HepG2 (cell line): Measurements from ENCODE around the gene SYCP2.

Experiments
- AGO2 ChIP-seq: fragments of 200-400 bp; formaldehyde crosslinking; optimal IDR thresholded peaks from 2 replicates; pipeline ENCODE3; 2017; ENCODE audit warnings: mild to moderate bottlenecking, low read depth, low read length, moderate library complexity
- MIER3 ChIP-seq: IDR thresholded peaks from 2 replicates; pipeline ENCODE4 v1.6.1; 2016; ENCODE audit warnings: missing compliant biosample characterization, borderline replicate concordance
- ZNF280B ChIP-seq: sonication (generic); formaldehyde crosslinking; IDR thresholded peaks from 2 replicates; pipeline ENCODE4 v1.5.0; 2020; ENCODE audit warnings: missing genetic modification reagents, mild to moderate bottlenecking, borderline replicate concordance
- ZNF720 ChIP-seq: sonication (generic); formaldehyde crosslinking; IDR thresholded peaks from 2 replicates; pipeline ENCODE4 v1.4.0; 2020; ENCODE audit warnings: missing genetic modification reagents
- ZSCAN29 ChIP-seq: sonication (generic); formaldehyde crosslinking; conservative IDR thresholded peaks from 2 replicates; pipeline ENCODE4 v1.4.0; 2020; ENCODE audit warnings: mild to moderate bottlenecking, missing genetic modification reagents

DNA sequence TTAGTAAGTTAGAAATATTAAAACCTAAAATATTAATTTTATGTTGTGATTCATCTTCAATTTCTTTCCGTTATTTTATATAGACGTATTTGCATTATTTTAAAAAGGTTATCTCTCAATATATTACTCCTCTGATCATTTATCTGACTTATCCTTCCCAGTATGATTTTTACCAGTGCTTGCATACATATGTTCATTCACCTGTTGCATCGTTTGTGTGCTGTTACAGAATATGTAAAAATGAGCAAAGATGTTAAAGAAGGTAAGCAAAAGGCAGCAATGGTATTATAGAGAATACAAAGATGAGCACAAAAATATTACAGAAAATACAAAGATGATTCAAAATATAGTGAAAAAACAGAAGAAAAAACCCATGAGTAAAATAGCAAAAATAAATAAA lies 48.9 kb downstream of the SYCP2 start:
- TF ChIP-seq ZSCAN29 (no peak), MIER3 (CRISPR knock-in tag) (no peak), ZNF720 (no peak), ZNF280B (no peak), AGO2 (no peak)
